Parathyroid adenoma (tissue), 2 donors: ENCODE results near the gene HIGD1B.

Experiments used
- H2AFZ ChIP-seq: fragments of 300-600 bp; sonication (generic); one replicate; pipeline ENCODE4 v1.7.0; 2017; ENCODE audit warnings: antibody characterized with exemption, mild to moderate bottlenecking
- H3K27ac ChIP-seq: fragments of 300-600 bp; sonication (generic); one replicate; pipeline ENCODE4 v1.7.0; 2017
- H3K27me3 ChIP-seq: fragments of 300-600 bp; sonication (generic); one replicate; pipeline ENCODE4 v1.7.0; 2017; ENCODE audit warnings: low read length; ENCODE audit not compliant: control insufficient read depth, insufficient read depth
- H3K36me3 ChIP-seq: fragments of 300-600 bp; sonication (generic); one replicate; pipeline ENCODE4 v1.7.0; 2017; ENCODE audit warnings: low read length; ENCODE audit not compliant: control insufficient read depth, insufficient read depth
- H3K4me1 ChIP-seq: fragments of 300-600 bp; sonication (generic); one replicate; pipeline ENCODE4 v1.7.0; 2017; ENCODE audit warnings: control low read depth
- H3K4me2 ChIP-seq: fragments of 300-600 bp; sonication (generic); one replicate; pipeline ENCODE4 v1.7.0; 2017; ENCODE audit warnings: low read length
- H3K4me3 ChIP-seq: fragments of 300-600 bp; sonication (generic); one replicate; pipeline ENCODE4 v1.7.0; 2017; ENCODE audit warnings: low read depth, low read length
- H3K79me2 ChIP-seq: fragments of 300-600 bp; sonication (generic); one replicate; pipeline ENCODE4 v1.7.0; 2017; ENCODE audit warnings: control low read depth
- H3K9ac ChIP-seq: fragments of 300-600 bp; sonication (generic); one replicate; pipeline ENCODE4 v1.7.0; 2017; ENCODE audit warnings: mild to moderate bottlenecking
- H3K9me3 ChIP-seq: fragments of 300-600 bp; sonication (generic); one replicate; pipeline ENCODE4 v1.7.0; 2017; ENCODE audit warnings: low read length; ENCODE audit not compliant: control insufficient read depth
- TF ChIP-seq, protein P1 (sequence below): fragments of 300-600 bp; sonication (generic); IDR thresholded peaks from one replicate; pipeline ENCODE4 v1.7.0; 2017; ENCODE audit warnings: antibody characterized with exemption, mild to moderate bottlenecking
- donor health status: primary hyperparathyroidism.

HIGD1B gene

DNA sequence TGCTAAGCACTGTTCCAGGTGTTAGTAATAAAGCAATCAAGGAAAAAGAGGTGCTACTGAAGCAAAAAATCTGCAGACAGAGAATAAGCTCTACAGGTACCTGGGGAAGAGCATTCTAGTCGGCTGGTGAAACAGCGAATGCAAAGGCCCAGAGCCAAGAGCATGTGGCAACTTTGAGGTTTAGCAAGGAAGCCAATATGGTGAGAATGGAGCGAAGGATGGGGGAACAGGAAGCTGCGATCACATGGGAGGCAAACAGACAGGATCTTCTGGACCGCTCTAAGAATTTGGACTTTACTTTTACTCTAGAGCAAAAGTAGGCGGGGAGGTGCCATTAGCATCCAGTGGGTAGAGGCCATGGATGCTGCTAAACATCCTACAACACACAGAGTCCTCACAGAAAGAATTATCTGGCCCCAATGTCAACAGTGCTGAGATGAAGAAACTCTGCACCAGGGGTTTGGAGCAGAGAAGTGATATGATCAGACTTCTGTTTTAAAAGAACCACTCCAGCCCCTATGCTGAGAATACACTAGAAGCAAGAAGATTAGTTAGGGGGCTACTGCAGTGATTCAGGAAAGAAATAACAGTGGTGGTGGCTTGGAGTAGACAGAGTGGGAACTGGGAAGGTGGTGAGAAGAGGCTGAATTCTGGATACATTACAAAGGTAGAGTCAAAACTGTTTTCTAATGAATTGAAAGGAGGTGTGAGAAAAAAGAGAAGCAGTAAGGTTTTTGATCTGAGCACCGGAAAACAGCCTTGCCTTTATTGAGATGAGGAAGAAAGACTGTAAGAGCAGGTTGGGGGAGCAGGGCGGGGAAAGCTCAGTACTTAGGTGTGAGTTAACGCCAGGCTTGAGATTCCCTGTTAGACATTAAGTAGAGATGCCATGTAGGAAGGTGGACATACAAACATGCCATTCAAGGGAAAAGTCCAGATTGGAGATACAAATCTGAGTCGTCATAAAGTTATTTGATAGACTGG, 40.6 kb downstream of the HIGD1B start:
- H3K4me3 ChIP-seq, result no peak overlapping the region
- H3K4me2 ChIP-seq, result no peak overlapping the region
- H3K9me3 ChIP-seq, result no peaks in the 10 kb centered on the region
- H3K27me3 ChIP-seq, result no peaks in the 10 kb centered on the region
- no peak overlapping the region for H2AFZ ChIP-seq
- peaks cover 11% of the 10 kb centered on the region for H3K79me2 ChIP-seq
- H3K4me1 ChIP-seq, result peaks cover 6% of the 10 kb centered on the region
- H3K9ac ChIP-seq, result no peak overlapping the region
- TF ChIP-seq, protein P1, sequence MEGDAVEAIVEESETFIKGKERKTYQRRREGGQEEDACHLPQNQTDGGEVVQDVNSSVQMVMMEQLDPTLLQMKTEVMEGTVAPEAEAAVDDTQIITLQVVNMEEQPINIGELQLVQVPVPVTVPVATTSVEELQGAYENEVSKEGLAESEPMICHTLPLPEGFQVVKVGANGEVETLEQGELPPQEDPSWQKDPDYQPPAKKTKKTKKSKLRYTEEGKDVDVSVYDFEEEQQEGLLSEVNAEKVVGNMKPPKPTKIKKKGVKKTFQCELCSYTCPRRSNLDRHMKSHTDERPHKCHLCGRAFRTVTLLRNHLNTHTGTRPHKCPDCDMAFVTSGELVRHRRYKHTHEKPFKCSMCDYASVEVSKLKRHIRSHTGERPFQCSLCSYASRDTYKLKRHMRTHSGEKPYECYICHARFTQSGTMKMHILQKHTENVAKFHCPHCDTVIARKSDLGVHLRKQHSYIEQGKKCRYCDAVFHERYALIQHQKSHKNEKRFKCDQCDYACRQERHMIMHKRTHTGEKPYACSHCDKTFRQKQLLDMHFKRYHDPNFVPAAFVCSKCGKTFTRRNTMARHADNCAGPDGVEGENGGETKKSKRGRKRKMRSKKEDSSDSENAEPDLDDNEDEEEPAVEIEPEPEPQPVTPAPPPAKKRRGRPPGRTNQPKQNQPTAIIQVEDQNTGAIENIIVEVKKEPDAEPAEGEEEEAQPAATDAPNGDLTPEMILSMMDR, result no peak
- no peak overlapping the region for H3K27ac ChIP-seq
- peaks cover 3% of the 10 kb centered on the region for H3K36me3 ChIP-seq

DNA sequence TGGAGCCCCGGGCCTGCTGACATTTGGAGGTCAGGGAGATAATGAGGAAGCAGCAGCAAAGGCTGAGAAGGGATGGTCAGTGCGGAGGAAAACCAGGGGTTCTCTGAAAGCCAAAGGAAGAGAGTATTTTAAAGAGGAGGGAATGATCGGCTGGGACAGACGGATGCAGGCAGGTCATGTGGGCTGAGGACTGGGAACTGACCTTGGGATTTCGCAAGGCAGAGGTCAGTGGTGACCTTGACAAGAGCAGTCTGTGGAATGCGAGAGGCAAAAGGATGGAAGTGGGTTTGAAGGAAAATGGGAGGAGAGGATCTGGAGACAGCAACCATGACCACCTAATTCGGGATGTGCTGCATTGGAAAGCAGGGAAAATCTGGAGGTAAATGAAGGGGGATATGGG, 41.3 kb downstream of the HIGD1B start:
- Histone ChIP-seq H3K36me3 (peaks cover 3% of the 10 kb centered on the region), H3K9me3 (no peaks in the 10 kb centered on the region), H2AFZ (no peak overlapping the region), H3K27ac (no peak overlapping the region), H3K9ac (no peak overlapping the region), H3K4me1 (peaks cover 6% of the 10 kb centered on the region), H3K27me3 (no peaks in the 10 kb centered on the region), H3K4me3 (no peak overlapping the region), H3K4me2 (no peak overlapping the region), H3K79me2 (peaks cover 12% of the 10 kb centered on the region)
- TF ChIP-seq, protein P1, result no peak

DNA sequence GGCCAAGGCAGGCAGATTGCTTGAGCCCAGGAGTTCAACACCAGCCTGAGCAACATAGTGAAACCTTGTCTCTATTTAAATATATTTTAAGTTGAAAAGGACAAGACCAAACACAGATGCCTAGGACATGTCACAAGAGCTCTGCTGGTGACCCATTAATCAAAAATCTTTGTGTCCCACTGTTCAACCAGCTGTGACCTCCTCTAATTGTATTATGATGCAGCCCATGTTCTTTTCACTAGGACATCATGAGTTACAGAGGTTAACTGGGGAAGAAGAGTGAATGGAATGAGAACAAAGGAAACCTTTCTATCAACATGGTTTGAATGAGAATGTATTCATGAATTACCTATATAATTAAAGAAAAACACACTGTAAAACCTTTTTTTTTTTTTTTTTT, 44.6 kb downstream of the HIGD1B start:
- no peaks in the 10 kb centered on the region for H3K36me3 ChIP-seq
- H3K9ac ChIP-seq, result no peak overlapping the region
- H2AFZ ChIP-seq, result no peak overlapping the region
- H3K27ac ChIP-seq, result no peak overlapping the region
- no peak overlapping the region for H3K4me3 ChIP-seq
- peaks cover 24% of the 10 kb centered on the region for H3K79me2 ChIP-seq
- no peaks in the 10 kb centered on the region for H3K27me3 ChIP-seq
- H3K4me1 ChIP-seq, result peaks cover 6% of the 10 kb centered on the region
- H3K4me2 ChIP-seq, result no peak overlapping the region
- TF ChIP-seq, protein P1, result no peak
- no peaks in the 10 kb centered on the region for H3K9me3 ChIP-seq

DNA sequence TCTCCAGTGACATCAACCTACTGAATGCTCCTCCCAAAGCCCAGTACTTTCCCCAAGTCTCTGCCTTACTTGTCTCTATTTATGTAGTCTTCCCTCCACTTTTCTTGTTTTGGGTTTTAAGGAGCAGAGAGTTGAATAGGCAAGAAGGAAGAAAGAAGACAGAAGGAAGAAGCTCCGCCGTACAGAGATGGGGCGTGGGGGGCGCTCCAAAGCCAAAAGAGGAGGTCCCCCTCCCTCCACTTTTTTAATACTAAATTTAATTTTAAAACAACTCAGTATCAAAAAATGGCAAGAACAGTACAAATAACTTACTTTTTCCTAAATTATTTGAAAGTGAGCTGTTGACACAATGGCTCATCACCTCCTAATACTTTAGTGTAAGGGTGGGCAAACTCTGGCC, 47.0 kb downstream of the HIGD1B start:
- TF ChIP-seq, protein P1, result no peak
- no peak overlapping the region for H3K4me3 ChIP-seq
- no peak overlapping the region for H2AFZ ChIP-seq
- no peaks in the 10 kb centered on the region for H3K27me3 ChIP-seq
- no peaks in the 10 kb centered on the region for H3K4me1 ChIP-seq
- no peaks in the 10 kb centered on the region for H3K9me3 ChIP-seq
- H3K9ac ChIP-seq, result no peak overlapping the region
- no peak overlapping the region for H3K27ac ChIP-seq
- H3K36me3 ChIP-seq, result no peaks in the 10 kb centered on the region
- peaks cover 40% of the 10 kb centered on the region for H3K79me2 ChIP-seq
- no peak overlapping the region for H3K4me2 ChIP-seq

DNA sequence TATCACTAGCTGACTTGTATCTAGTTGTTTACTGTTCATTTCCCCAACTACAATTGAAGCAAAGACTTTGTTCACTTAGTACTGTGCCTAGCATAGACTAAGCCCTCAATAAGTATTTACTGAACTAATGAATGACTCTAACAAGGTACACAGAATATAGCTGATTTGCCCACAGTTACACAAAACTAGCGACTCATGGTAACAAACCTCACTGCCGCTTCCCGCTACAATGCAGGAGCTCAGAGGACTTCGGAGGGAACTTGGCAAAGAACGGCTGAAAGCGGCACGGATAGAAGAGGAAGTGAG, 51.0 kb downstream of the HIGD1B start:
- Histone ChIP-seq H3K9me3 (no peaks in the 10 kb centered on the region), H3K79me2 (peaks cover 27% of the 10 kb centered on the region), H2AFZ (peak overlapping the region; percentile 87), H3K36me3 (no peaks in the 10 kb centered on the region), H3K4me1 (no peaks in the 10 kb centered on the region), H3K4me2 (peak overlapping the region; percentile 79), H3K27me3 (no peaks in the 10 kb centered on the region), H3K9ac (peak overlapping the region; percentile 68), H3K27ac (peak overlapping the region; percentile 98), H3K4me3 (peak overlapping the region; percentile 93)
- TF ChIP-seq, protein P1, result no peak
